ENCODE results near the gene SEMA4F. TPM values are rescaled to one million over a fixed set of nuclear protein-coding genes. Genes with fewer than 3 reads are reported as not detected.
A peak's percentile ranks its signal among the peaks of the same experiment; 100 is the strongest.

SEMA4F gene
- total RNA-seq, 1 donor from 2014 or later: 12.5 TPM

DNA sequence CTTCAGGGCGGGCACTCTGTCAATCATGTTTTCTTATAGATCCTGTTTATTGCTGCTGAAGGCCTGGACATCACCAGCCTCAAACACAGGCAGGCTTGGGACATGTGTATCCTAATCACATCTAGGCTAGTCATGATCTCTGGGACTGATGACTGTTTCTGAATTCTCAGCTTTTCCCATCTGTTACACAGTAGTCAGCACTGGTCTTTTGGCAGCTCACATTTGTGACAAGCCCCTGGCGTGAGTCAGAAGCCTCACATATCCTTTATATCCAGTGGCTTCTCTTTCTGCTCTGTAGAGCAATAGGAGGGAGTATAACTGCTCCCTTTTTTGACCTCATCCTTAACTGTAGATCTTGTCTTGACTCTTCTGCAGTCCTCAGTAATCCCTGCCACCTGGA, 4.5 kb downstream of the SEMA4F start:
- Histone ChIP-seq H3K4me2 (ENCODE audit: low read length) (no peak overlapping the region), H3K9me3 (ENCODE audit: insufficient read depth, low read depth, low read length) (no peaks in the 10 kb centered on the region), H3K79me2 (ENCODE audit: insufficient read depth, low read length) (no peaks in the 10 kb centered on the region), H3K27ac (ENCODE audit: low read depth, low read length) (no peak overlapping the region), H2AFZ (ENCODE audit: low read depth, low read length) (no peak overlapping the region), H3K36me3 (ENCODE audit: insufficient read depth, low read length) (no peaks in the 10 kb centered on the region), H3K9ac (ENCODE audit: low read length) (no peak overlapping the region), H3K4me3 (ENCODE audit: insufficient read depth, low read depth, low read length) (no peak overlapping the region), H4K20me1 (ENCODE audit: insufficient read depth, low read length) (no peaks in the 10 kb centered on the region), H3K27me3 (ENCODE audit: insufficient read depth, low read length) (no peaks in the 10 kb centered on the region), H3K4me1 (ENCODE audit: insufficient read depth, low read length) (peaks cover 16% of the 10 kb centered on the region)
- H3K9me3 Mint-ChIP-seq (ENCODE audit: unreplicated experiment): peaks cover 3% of the 10 kb centered on the region
- H3K27me3 Mint-ChIP-seq (ENCODE audit: low read depth, unreplicated experiment): peaks cover 5% of the 10 kb centered on the region
- FAIRE-seq (no peak), DNase-seq (ENCODE audit: low read depth) (peak; percentile 77)
- H3K27ac Mint-ChIP-seq (ENCODE audit: unreplicated experiment): no peak overlapping the region
- peaks cover 13% of the 10 kb centered on the region for H3K4me1 Mint-ChIP-seq (ENCODE audit: low read depth, unreplicated experiment)
- H3K36me3 Mint-ChIP-seq (ENCODE audit: low read depth, unreplicated experiment): peaks cover 4% of the 10 kb centered on the region
- H3K4me3 Mint-ChIP-seq (ENCODE audit: unreplicated experiment): no peak overlapping the region
- TF ChIP-seq CTCF (IDR thresholded peaks at IDR 0.05; ENCODE audit: insufficient read depth, low read depth, low read length): no peak
- TF ChIP-seq EZH2 (IDR thresholded peaks at IDR 0.05; ENCODE audit: insufficient read depth, low read length): no peak

GRCh38 chr2:74659462-74659861, 5.4 kb downstream of the SEMA4F start:
- H3K27ac ChIP-seq (ENCODE audit: low read depth, low read length): no peak overlapping the region
- no peak for FAIRE-seq
- TF ChIP-seq EZH2 (IDR thresholded peaks at IDR 0.05; ENCODE audit: insufficient read depth, low read length) (no peak), CTCF (IDR thresholded peaks at IDR 0.05; ENCODE audit: insufficient read depth, low read depth, low read length) (no peak)
- Mint-ChIP-seq H3K36me3 (ENCODE audit: low read depth, unreplicated experiment) (peaks cover 4% of the 10 kb centered on the region), H3K4me3 (ENCODE audit: unreplicated experiment) (no peak overlapping the region), H3K27me3 (ENCODE audit: low read depth, unreplicated experiment) (peaks cover 5% of the 10 kb centered on the region), H3K9me3 (ENCODE audit: unreplicated experiment) (peaks cover 3% of the 10 kb centered on the region), H3K27ac (ENCODE audit: unreplicated experiment) (no peak overlapping the region), H3K4me1 (ENCODE audit: low read depth, unreplicated experiment) (peaks cover 13% of the 10 kb centered on the region)
- peaks cover 11% of the 10 kb centered on the region for H3K4me1 ChIP-seq (ENCODE audit: insufficient read depth, low read length)
- DNase-seq (ENCODE audit: low read depth): no peak
- H3K9ac ChIP-seq (ENCODE audit: low read length): no peak overlapping the region
- no peaks in the 10 kb centered on the region for H3K79me2 ChIP-seq (ENCODE audit: insufficient read depth, low read length)
- no peaks in the 10 kb centered on the region for H3K9me3 ChIP-seq (ENCODE audit: insufficient read depth, low read depth, low read length)
- H4K20me1 ChIP-seq (ENCODE audit: insufficient read depth, low read length): no peaks in the 10 kb centered on the region
- H3K36me3 ChIP-seq (ENCODE audit: insufficient read depth, low read length): no peaks in the 10 kb centered on the region
- no peaks in the 10 kb centered on the region for H3K27me3 ChIP-seq (ENCODE audit: insufficient read depth, low read length)
- no peak overlapping the region for H3K4me2 ChIP-seq (ENCODE audit: low read length)
- no peak overlapping the region for H2AFZ ChIP-seq (ENCODE audit: low read depth, low read length)
- no peak overlapping the region for H3K4me3 ChIP-seq (ENCODE audit: insufficient read depth, low read depth, low read length)

- H3K4me1 ChIP-seq (ENCODE audit: insufficient read depth, low read length): no peaks in the 10 kb centered on the region
- H3K27me3 Mint-ChIP-seq (ENCODE audit: low read depth, unreplicated experiment): peaks cover 3% of the 10 kb centered on the region
- no peak overlapping the region for H3K4me2 ChIP-seq (ENCODE audit: low read length)
- no peaks in the 10 kb centered on the region for H3K27me3 ChIP-seq (ENCODE audit: insufficient read depth, low read length)
- no peaks in the 10 kb centered on the region for H3K36me3 ChIP-seq (ENCODE audit: insufficient read depth, low read length)
- no peak overlapping the region for H3K9ac ChIP-seq (ENCODE audit: low read length)
- peaks cover 6% of the 10 kb centered on the region for H3K4me1 Mint-ChIP-seq (ENCODE audit: low read depth, unreplicated experiment)
- DNase-seq (ENCODE audit: low read depth): no peak
- no peaks in the 10 kb centered on the region for H3K9me3 Mint-ChIP-seq (ENCODE audit: unreplicated experiment)
- H2AFZ ChIP-seq (ENCODE audit: low read depth, low read length): no peak overlapping the region
- no peak overlapping the region for H3K27ac ChIP-seq (ENCODE audit: low read depth, low read length)
- peaks cover 6% of the 10 kb centered on the region for H3K36me3 Mint-ChIP-seq (ENCODE audit: low read depth, unreplicated experiment)
- no peaks in the 10 kb centered on the region for H4K20me1 ChIP-seq (ENCODE audit: insufficient read depth, low read length)
- H3K4me3 Mint-ChIP-seq (ENCODE audit: unreplicated experiment): no peak overlapping the region
- no peak for FAIRE-seq
- H3K9me3 ChIP-seq (ENCODE audit: insufficient read depth, low read depth, low read length): no peaks in the 10 kb centered on the region
- TF ChIP-seq EZH2 (IDR thresholded peaks at IDR 0.05; ENCODE audit: insufficient read depth, low read length) (no peak), CTCF (IDR thresholded peaks at IDR 0.05; ENCODE audit: insufficient read depth, low read depth, low read length) (no peak)
- H3K79me2 ChIP-seq (ENCODE audit: insufficient read depth, low read length): no peaks in the 10 kb centered on the region
- no peak overlapping the region for H3K27ac Mint-ChIP-seq (ENCODE audit: unreplicated experiment)
- H3K4me3 ChIP-seq (ENCODE audit: insufficient read depth, low read depth, low read length): no peak overlapping the region
Observed at GRCh38 chr2:74668087-74668486, 14.0 kb downstream of the SEMA4F start.

All from astrocyte (in vitro differentiated cells and primary cell).